GM12878 (cell line): ENCODE measurements around the gene NID1. TPM values are rescaled to one million over a fixed set of nuclear protein-coding genes. Genes with fewer than 3 reads are reported as not detected.

ENCODE experiments used
- ATAC-seq: fragments of 200-7000 bp; cut with Tn5 transposase; 3 replicates; pipeline ENCODE4 v1.9.1; 2020; ENCODE audit warnings: mild to moderate bottlenecking, moderate library complexity
- BruUV-seq: library from RNA; stranded (reverse); fragments of 400-500 nt; replicated peaks from 2 replicates; lab custom pipeline; 2021; lab: Mats Ljungman, UMichigan
- CTCF ChIA-PET: fragments of 300-600 bp; sonication (Branson Sonifier 250); formaldehyde crosslinking; extraction: SDS; loops from one replicate; lab custom pipeline; 2021; ENCODE audit warnings: inconsistent platforms; lab: Yijun Ruan, JAX
- POLR2A ChIA-PET: fragments of 350-600 bp; formaldehyde crosslinking; extraction: SDS; loops from one replicate; lab custom pipeline; 2021; ENCODE audit warnings: inconsistent platforms; lab: Charles Lee
- RAD21 ChIA-PET: fragments of 300-600 bp; sonication (Branson Sonifier 250); formaldehyde crosslinking; loops from one replicate; lab custom pipeline; 2023; ENCODE audit warnings: antibody characterized with exemption; ENCODE audit not compliant: unreplicated experiment; lab: Charles Lee
- SMC1A ChIA-PET: fragments of 300-600 bp; sonication (Branson Sonifier 250); formaldehyde crosslinking; loops from one replicate; lab custom pipeline; 2023; ENCODE audit not compliant: unreplicated experiment, uncharacterized antibody; lab: Charles Lee
- DNase-seq: peaks from one replicate; pipeline ENCODE4 v3.0.0-alpha.2; 2011; ENCODE audit warnings: low read depth, low spot score
- FAIRE-seq: peaks from 3 replicates; lab custom pipeline; 2011; peaks lifted over from hg19 to GRCh38; lab: Jason Lieb, UNC
- H2AFZ ChIP-seq: 2 replicates; pipeline ENCODE4 v1.6.0; 2011; ENCODE audit warnings: low read depth, low read length, control low read depth; ENCODE audit not compliant: control insufficient read depth
- H3K27ac ChIP-seq: 2 replicates; pipeline ENCODE4 v1.5.1; 2011; ENCODE audit warnings: control low read depth; ENCODE audit not compliant: control insufficient read depth, insufficient read depth
- H3K27me3 ChIP-seq, 2 experiments: replicated peaks in 1 of 2; 2 replicates each; pipeline versions ENCODE4 v1.6.0 to v1.6.1; 2011; ENCODE audit warnings: low read length in 1 of 2; ENCODE audit not compliant: control insufficient read depth in 2 of 2, insufficient read depth in 2 of 2
- H3K36me3 ChIP-seq, 2 experiments: 2 replicates each; pipeline ENCODE4 v1.5.1; 2011; ENCODE audit warnings: low read length in 1 of 2; ENCODE audit not compliant: control insufficient read depth in 2 of 2, insufficient read depth in 2 of 2
- H3K4me1 ChIP-seq: 2 replicates; pipeline ENCODE4 v1.6.1; 2011; ENCODE audit warnings: mild to moderate bottlenecking, low read length, moderate library complexity, mixed read lengths; ENCODE audit not compliant: control insufficient read depth, insufficient read depth
- H3K4me2 ChIP-seq: 2 replicates; pipeline ENCODE4 v1.6.0; 2011; ENCODE audit warnings: control low read depth; ENCODE audit not compliant: control insufficient read depth, insufficient read depth
- H3K4me3 ChIP-seq: fragments of 200-600 bp; sonication (generic); 2 replicates; pipeline ENCODE4 v1.5.1; 2016
- H3K79me2 ChIP-seq: 2 replicates; pipeline ENCODE4 v1.6.0; 2011; ENCODE audit warnings: low read length; ENCODE audit not compliant: control insufficient read depth, insufficient read depth
- H3K9ac ChIP-seq: 2 replicates; pipeline ENCODE4 v1.8.0; 2011; ENCODE audit warnings: low read length, control low read depth, mixed read lengths; ENCODE audit not compliant: control insufficient read depth, insufficient read depth
- H3K9me3 ChIP-seq: replicated peaks from 3 replicates; pipeline ENCODE4 v1.5.1; 2011; ENCODE audit warnings: mild to moderate bottlenecking, low read length; ENCODE audit not compliant: control insufficient read depth, insufficient read depth
- H4K20me1 ChIP-seq: 2 replicates; pipeline ENCODE4 v1.6.0; 2011; ENCODE audit not compliant: control insufficient read depth, insufficient read depth
- CBX3 ChIP-seq: fragments of 200-600 bp; sonication (generic); IDR thresholded peaks from 2 replicates; pipeline ENCODE4 v1.6.1; 2016; ENCODE audit warnings: low read depth, borderline replicate concordance
- FOXM1 ChIP-seq: IDR thresholded peaks from 2 replicates; pipeline ENCODE4 v1.6.1; 2012; ENCODE audit warnings: low read depth, mild to moderate bottlenecking, inconsistent platforms, low read length, moderate library complexity
- NBN ChIP-seq: fragments of 450-650 bp; IDR thresholded peaks from 2 replicates; pipeline ENCODE4 v1.6.1; 2016
- PBX3 ChIP-seq: IDR thresholded peaks from 2 replicates; pipeline ENCODE4 v1.6.1; 2011; ENCODE audit warnings: mild to moderate bottlenecking, low read depth, low read length, moderate library complexity; ENCODE audit not compliant: insufficient replicate concordance
- YBX1 ChIP-seq: fragments of 450-650 bp; IDR thresholded peaks from 2 replicates; pipeline ENCODE4 v1.6.1; 2016; ENCODE audit warnings: antibody characterized with exemption
- WGBS: methylation state at CpG from one replicate; pipeline ENCODE4 v1.1.6; 2016; ENCODE audit warnings: low lambda C conversion rate; ENCODE audit not compliant: insufficient replicate concordance, insufficient coverage; ENCODE audit errors: missing lambda C conversion rate; 5-methylcytosine and 5-hydroxymethylcytosine counted together
- in situ Hi-C: fragments of 300-500 bp; cut with MboI; formaldehyde crosslinking; loops from 9 replicates; pipeline ENCODE4 v1.14.3; 2018; ENCODE audit warnings: mixed read lengths
- intact Hi-C: fragments of 100-400 bp; cut with micrococcal nuclease; formaldehyde crosslinking; loops from one replicate; pipeline ENCODE4 v1.14.2; 2022; ENCODE audit not compliant: unreplicated experiment
- polyA plus RNA-seq, 11 experiments: library from polyadenylated mRNA; depleted of rRNA in 4 of 11; unstranded in 6 of 11; stranded (reverse) in 5 of 11; fragments of >200 nt; fragmentation: Nextera tagmentation in 4 of 11; fragmentation: Illumina TruSeq in 1 of 11; extraction: Ambion mirVana in 4 of 11; extraction: Trizol in 1 of 11; gene quantifications; 1 replicate in 1 of 11; 2 replicates in 10 of 11; pipeline versions ENCODE4 v1.2.1 to v1.2.3, GENCODE V29; 2011 to 2016; ENCODE audit warnings: inconsistent platforms in 2 of 11, missing spikeins in 2 of 11, low read depth in 1 of 11
- total RNA-seq, 4 experiments: library from RNA; depleted of rRNA in 3 of 4; stranded (reverse); fragments of >200 nt in 3 of 4; fragmentation: Illumina TruSeq in 1 of 4; extraction: Trizol in 1 of 4; gene quantifications; 2 replicates each; pipeline versions ENCODE4 v1.2.1 to v1.2.3, GENCODE V29; 2013 to 2021
- TF ChIP-seq, protein P1 (sequence below): fragments of 450-650 bp; formaldehyde crosslinking; IDR thresholded peaks from 2 replicates; pipeline ENCODE4 v1.5.0; 2022; ENCODE audit warnings: mild to moderate bottlenecking, missing genetic modification characterization
- TF ChIP-seq, protein P2 (sequence below): fragments of 450-650 bp; IDR thresholded peaks from 2 replicates; pipeline ENCODE4 v1.6.1; 2016; ENCODE audit warnings: mild to moderate bottlenecking

The NID1 gene
- total and polyA plus RNA-seq, 10 of the 15 experiments (the other 5 are each of a cell fraction or from before 2014, with no cell fraction given), result 4.2 to 25.7 (median 11.3) TPM

GRCh38 chr1:235972311-235972689 lies 92.6 kb downstream of the NID1 start:
- intact Hi-C loops (loop anchor here (1.0 kb wide), 1 partner anchor 27 kb away; no protein-coding TSS in a partner anchor), in situ Hi-C loops (loop anchor here (5.0 kb wide), 1 partner anchor 460 kb away; no protein-coding TSS in a partner anchor)
- ChIA-PET POLR2A (interaction anchor here (0.5 to 1.8 kb wide), 18 partner anchors 14 to 495 kb away, joined by 3 to 9 read pairs (median 4); partner anchors contain the start of genes B3GALNT2 and NID1), SMC1A (interaction anchor here (0.5 to 7.0 kb wide), 76 partner anchors 8 to 467 kb away, joined by 3 to 131 read pairs (median 6); partner anchors contain the start of genes B3GALNT2, LYST and NID1), RAD21 (interaction anchor here (0.6 to 3.1 kb wide), 75 partner anchors 9 to 697 kb away, joined by 3 to 67 read pairs (median 5); partner anchors contain the start of genes B3GALNT2, ERO1B, LYST and NID1)
- Histone ChIP-seq H3K4me1 (peaks cover 7% of the 10 kb centered on the region), H3K9ac (peak overlapping the region; percentile 74), H3K4me2 (peak overlapping the region; percentile 84), H3K79me2 (no peaks in the 10 kb centered on the region)
- TF ChIP-seq YBX1, result no peak
- 0 out of 2 replicates have a peak, but pooled peaks have one; percentile 11 for TF ChIP-seq FOXM1
- no peak for TF ChIP-seq PBX3
- TF ChIP-seq CBX3, result no peak
- TF ChIP-seq, protein P1, sequence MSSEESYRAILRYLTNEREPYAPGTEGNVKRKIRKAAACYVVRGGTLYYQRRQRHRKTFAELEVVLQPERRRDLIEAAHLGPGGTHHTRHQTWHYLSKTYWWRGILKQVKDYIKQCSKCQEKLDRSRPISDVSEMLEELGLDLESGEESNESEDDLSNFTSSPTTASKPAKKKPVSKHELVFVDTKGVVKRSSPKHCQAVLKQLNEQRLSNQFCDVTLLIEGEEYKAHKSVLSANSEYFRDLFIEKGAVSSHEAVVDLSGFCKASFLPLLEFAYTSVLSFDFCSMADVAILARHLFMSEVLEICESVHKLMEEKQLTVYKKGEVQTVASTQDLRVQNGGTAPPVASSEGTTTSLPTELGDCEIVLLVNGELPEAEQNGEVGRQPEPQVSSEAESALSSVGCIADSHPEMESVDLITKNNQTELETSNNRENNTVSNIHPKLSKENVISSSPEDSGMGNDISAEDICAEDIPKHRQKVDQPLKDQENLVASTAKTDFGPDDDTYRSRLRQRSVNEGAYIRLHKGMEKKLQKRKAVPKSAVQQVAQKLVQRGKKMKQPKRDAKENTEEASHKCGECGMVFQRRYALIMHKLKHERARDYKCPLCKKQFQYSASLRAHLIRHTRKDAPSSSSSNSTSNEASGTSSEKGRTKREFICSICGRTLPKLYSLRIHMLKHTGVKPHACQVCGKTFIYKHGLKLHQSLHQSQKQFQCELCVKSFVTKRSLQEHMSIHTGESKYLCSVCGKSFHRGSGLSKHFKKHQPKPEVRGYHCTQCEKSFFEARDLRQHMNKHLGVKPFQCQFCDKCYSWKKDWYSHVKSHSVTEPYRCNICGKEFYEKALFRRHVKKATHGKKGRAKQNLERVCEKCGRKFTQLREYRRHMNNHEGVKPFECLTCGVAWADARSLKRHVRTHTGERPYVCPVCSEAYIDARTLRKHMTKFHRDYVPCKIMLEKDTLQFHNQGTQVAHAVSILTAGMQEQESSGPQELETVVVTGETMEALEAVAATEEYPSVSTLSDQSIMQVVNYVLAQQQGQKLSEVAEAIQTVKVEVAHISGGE, result no peak
- TF ChIP-seq, protein P2, sequence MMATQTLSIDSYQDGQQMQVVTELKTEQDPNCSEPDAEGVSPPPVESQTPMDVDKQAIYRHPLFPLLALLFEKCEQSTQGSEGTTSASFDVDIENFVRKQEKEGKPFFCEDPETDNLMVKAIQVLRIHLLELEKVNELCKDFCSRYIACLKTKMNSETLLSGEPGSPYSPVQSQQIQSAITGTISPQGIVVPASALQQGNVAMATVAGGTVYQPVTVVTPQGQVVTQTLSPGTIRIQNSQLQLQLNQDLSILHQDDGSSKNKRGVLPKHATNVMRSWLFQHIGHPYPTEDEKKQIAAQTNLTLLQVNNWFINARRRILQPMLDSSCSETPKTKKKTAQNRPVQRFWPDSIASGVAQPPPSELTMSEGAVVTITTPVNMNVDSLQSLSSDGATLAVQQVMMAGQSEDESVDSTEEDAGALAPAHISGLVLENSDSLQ, result no peak
- TF ChIP-seq NBN, result no peak
- TF ChIP-seq, all 136 proteins: peak for 1
- H3K9me3 ChIP-seq, result no peaks in the 10 kb centered on the region
- peak overlapping the region; percentile 58 for H3K4me3 ChIP-seq
- no peak for FAIRE-seq
- H4K20me1 ChIP-seq, result no peaks in the 10 kb centered on the region
- H3K36me3 ChIP-seq, result peaks cover 0 to under 1% of the 10 kb centered on the region in 2 experiments; a peak in 1 of 4 replicates
- H3K27me3 ChIP-seq, result no peaks in the 10 kb centered on the region
- CTCF ChIA-PET, result interaction anchor here (0.6 to 5.1 kb wide), 99 partner anchors 8 to 865 kb away, joined by 3 to 106 read pairs (median 5); partner anchors contain the start of genes LYST and NID1
- no peak for DNase-seq
- peak; percentile 68 for ATAC-seq
- peak overlapping the region; percentile 80 for H3K27ac ChIP-seq
- H2AFZ ChIP-seq, result peak overlapping the region; percentile 84
- WGBS, result 0% methylated on average over 5 of the region's 5 CpGs
- BruUV-seq, result TSS peak; percentile 86
